Tibial artery (tissue), 4 donors: ENCODE data around the gene ULK4.

Experiments
- DNase-seq, 2 donors: peaks; one replicate each; pipeline ENCODE4 v3.0.0-alpha.2; 2019
- H3K27ac ChIP-seq, 2 donors: fragments of 200-600 bp; sonication (generic) in 1 of 2; 1 replicate in 1 of 2; 2 replicates in 1 of 2; pipeline ENCODE4 v1.5.1; 2018 to 2019; ENCODE audit warnings: mild to moderate bottlenecking in 1 of 2
- H3K27me3 ChIP-seq, 2 donors: fragments of 200-600 bp; sonication (generic) in 1 of 2; one replicate each; pipeline versions ENCODE4 v1.5.1 to v1.6.0; 2016 to 2019
- H3K36me3 ChIP-seq, 3 donors: fragments of 200-600 bp; sonication (generic) in 2 of 3; one replicate each; pipeline ENCODE4 v1.5.1; 2016 to 2019; ENCODE audit warnings: mild to moderate bottlenecking in 2 of 3
- H3K4me1 ChIP-seq, 4 donors: fragments of 200-600 bp; sonication (generic) in 2 of 4; 1 replicate in 3 of 4; 2 replicates in 1 of 4; pipeline ENCODE4 v1.5.1; 2016 to 2019
- H3K4me3 ChIP-seq, 2 donors: fragments of 200-600 bp; sonication (generic) in 1 of 2; 1 replicate in 1 of 2; 2 replicates in 1 of 2; pipeline ENCODE4 v1.5.1; 2018 to 2019; ENCODE audit warnings: mild to moderate bottlenecking in 2 of 2
- H3K9me3 ChIP-seq, 3 donors: fragments of 200-600 bp; sonication (generic) in 1 of 3; one replicate each; pipeline ENCODE4 v1.5.1; 2016 to 2019
- intact Hi-C: fragments of 100-400 bp; cut with DNase I; formaldehyde crosslinking; loops from one replicate; pipeline ENCODE4 v1.15.0; 2023; ENCODE audit warnings: low total_unique reads
- TF ChIP-seq, protein P1 (sequence below), 2 experiments: fragments of 200-600 bp in 1 of 2; fragments of 450-650 bp in 1 of 2; IDR thresholded peaks; one replicate each; pipeline ENCODE4 v1.5.1; 2017 to 2019; ENCODE audit warnings: antibody characterized with exemption in 2 of 2, mild to moderate bottlenecking in 1 of 2, moderate library complexity in 1 of 2

Gene ULK4

DNA sequence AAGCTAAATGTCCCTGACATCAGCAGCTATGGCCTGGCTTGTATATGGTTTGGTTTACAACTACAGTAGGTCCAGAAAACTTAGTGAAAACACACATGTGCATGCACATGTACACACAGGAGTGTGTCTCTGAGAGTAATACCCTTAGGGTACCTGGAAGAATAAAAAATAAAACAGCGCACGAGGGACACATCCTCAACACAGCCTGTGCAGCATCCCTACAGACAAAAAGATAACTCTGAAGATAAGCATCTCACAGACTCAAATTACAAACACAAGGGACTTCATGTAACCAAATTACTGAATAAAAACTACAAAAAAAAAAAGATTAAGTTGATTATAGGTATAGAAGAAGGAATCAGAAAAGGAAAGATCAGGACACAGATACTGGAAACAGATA lies 653.8 kb downstream of the ULK4 start:
- intact Hi-C loops, result no loop called here
- Histone ChIP-seq H3K9me3 (no peaks in the 10 kb centered on the region), H3K36me3 (no peaks in the 10 kb centered on the region), H3K4me3 (no peak overlapping the region), H3K4me1 (peaks cover 0 to 7% (median 0%) of the 10 kb centered on the region in 4 donors), H3K27ac (no peak overlapping the region), H3K27me3 (no peaks in the 10 kb centered on the region)
- no peak for DNase-seq
- TF ChIP-seq, protein P1, sequence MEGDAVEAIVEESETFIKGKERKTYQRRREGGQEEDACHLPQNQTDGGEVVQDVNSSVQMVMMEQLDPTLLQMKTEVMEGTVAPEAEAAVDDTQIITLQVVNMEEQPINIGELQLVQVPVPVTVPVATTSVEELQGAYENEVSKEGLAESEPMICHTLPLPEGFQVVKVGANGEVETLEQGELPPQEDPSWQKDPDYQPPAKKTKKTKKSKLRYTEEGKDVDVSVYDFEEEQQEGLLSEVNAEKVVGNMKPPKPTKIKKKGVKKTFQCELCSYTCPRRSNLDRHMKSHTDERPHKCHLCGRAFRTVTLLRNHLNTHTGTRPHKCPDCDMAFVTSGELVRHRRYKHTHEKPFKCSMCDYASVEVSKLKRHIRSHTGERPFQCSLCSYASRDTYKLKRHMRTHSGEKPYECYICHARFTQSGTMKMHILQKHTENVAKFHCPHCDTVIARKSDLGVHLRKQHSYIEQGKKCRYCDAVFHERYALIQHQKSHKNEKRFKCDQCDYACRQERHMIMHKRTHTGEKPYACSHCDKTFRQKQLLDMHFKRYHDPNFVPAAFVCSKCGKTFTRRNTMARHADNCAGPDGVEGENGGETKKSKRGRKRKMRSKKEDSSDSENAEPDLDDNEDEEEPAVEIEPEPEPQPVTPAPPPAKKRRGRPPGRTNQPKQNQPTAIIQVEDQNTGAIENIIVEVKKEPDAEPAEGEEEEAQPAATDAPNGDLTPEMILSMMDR (IDR thresholded peaks at IDR 0.05), result no peak

DNA sequence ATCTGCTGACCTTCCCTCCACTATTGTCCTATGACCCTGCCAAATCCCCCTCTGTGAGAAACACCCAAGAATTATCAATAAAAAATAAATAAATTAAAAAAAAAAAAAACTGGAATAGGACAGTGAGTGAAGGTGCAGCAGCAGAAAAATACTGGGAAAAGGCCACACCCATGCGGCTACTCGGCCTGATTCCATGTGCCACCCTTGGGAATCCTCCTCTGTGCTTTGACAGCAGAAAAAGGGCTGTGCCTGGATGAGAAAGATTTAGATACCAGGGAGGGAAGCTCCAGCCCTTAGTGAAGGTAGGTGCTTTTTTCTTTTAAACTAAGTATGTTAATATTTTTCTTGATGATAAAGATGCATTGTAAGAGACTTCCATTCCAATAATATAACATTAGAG lies 654.8 kb downstream of the ULK4 start:
- H3K9me3 ChIP-seq, result no peaks in the 10 kb centered on the region
- no peak overlapping the region for H3K4me3 ChIP-seq
- DNase-seq, result no peak
- peaks cover 0 to 7% (median 0%) of the 10 kb centered on the region in 4 donors for H3K4me1 ChIP-seq
- H3K36me3 ChIP-seq, result no peaks in the 10 kb centered on the region
- H3K27ac ChIP-seq, result no peak overlapping the region
- H3K27me3 ChIP-seq, result no peaks in the 10 kb centered on the region
- TF ChIP-seq, protein P1 (IDR thresholded peaks at IDR 0.05), result no peak
- intact Hi-C loops, result no loop called here

DNA sequence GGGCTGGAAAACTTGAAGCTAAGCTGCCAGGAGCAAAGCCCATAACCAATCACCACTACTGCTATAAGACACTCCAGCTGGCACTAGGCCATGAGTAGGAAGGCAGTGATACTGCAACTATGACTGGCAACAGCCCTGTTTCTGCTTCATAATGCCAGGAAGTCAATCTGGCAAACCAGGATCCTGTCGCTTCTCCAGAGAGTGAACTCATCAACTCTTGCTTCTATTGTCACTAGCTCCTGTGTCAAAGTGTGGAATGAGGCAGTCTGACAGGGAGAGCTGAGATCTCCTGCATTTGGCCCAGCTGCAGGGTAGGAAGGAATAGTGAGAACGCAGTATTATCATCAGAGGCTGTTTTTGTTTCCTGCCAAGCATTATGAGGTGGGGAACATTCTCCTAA lies 657.3 kb downstream of the ULK4 start:
- H3K4me3 ChIP-seq, result no peak overlapping the region
- no peaks in the 10 kb centered on the region for H3K9me3 ChIP-seq
- DNase-seq, result no peak
- intact Hi-C loops, result no loop called here
- H3K4me1 ChIP-seq, result peaks cover 0 to 7% (median 0%) of the 10 kb centered on the region in 4 donors
- H3K36me3 ChIP-seq, result no peaks in the 10 kb centered on the region
- TF ChIP-seq, protein P1 (IDR thresholded peaks at IDR 0.05), result no peak
- no peak overlapping the region for H3K27ac ChIP-seq
- no peaks in the 10 kb centered on the region for H3K27me3 ChIP-seq

DNA sequence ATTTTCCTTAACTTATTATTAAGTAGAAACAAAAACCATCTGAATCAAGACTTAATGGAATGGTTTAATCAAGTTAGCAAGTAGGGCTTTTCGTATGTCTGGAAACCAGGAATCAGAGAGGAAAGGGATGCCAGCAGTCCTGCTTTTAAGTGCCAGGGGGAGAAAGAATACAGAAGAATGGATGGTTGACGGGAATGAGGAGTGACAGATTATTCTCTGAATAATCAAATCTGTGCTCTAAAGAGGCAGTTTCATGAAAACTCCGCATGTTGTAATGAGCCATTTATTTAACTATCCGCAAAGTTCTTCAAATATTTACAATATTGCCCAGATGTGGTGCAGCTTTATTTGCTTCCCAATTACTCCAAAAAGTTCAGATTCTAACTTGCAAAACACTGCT lies 659.6 kb downstream of the ULK4 start:
- Histone ChIP-seq H3K27me3 (no peaks in the 10 kb centered on the region), H3K4me1 (peaks cover 0 to 7% (median 0%) of the 10 kb centered on the region in 4 donors), H3K9me3 (no peaks in the 10 kb centered on the region), H3K27ac (no peak overlapping the region), H3K36me3 (no peaks in the 10 kb centered on the region), H3K4me3 (no peak overlapping the region)
- TF ChIP-seq, protein P1 (IDR thresholded peaks at IDR 0.05), result no peak
- intact Hi-C loops, result no loop called here
- no peak for DNase-seq

DNA sequence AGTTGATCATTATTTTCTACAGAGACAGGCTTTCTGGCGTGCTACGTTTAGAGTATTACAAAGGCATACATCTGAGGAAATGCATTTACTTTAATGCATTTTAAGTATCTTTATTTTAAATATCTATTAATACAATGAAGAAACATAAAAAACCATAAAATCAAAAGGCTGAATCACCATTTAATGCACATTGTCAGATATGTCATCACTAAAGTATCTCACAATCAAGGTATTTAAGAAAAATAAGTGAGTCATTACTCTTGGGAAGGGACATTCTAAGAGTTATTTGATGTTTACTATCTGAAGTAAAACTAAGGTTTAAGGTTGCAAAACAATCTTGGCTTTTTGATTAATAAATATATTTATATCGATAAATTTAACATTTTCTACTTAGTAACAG lies 660.4 kb downstream of the ULK4 start:
- H3K36me3 ChIP-seq, result no peaks in the 10 kb centered on the region
- intact Hi-C loops, result no loop called here
- TF ChIP-seq, protein P1 (IDR thresholded peaks at IDR 0.05), result no peak
- no peaks in the 10 kb centered on the region for H3K27me3 ChIP-seq
- H3K27ac ChIP-seq, result no peak overlapping the region
- no peaks in the 10 kb centered on the region for H3K9me3 ChIP-seq
- DNase-seq, result no peak
- no peak overlapping the region for H3K4me3 ChIP-seq
- peaks cover 0 to 7% (median 0%) of the 10 kb centered on the region in 4 donors for H3K4me1 ChIP-seq

DNA sequence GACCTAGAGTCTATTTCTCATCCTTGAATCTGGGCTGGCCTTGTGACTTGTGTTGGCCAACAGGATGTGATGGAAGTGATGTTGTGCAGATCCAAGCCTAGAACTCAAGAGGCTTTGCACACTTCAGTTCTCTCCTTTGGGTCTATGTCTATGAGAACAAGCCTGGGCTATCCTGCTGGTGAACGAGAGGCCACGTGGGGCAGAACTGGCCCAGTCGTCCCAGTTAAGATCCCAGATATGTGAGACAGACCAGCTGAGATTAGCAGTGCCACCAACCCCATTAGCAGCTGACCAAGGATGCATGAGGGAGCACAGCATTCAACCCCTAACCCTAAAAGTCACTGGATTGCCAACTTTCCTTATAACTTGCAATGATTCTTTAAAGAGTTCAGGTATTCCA lies 662.9 kb downstream of the ULK4 start:
- TF ChIP-seq, protein P1 (IDR thresholded peaks at IDR 0.05), result no peak
- H3K9me3 ChIP-seq, result no peaks in the 10 kb centered on the region
- no peaks in the 10 kb centered on the region for H3K27me3 ChIP-seq
- no peak overlapping the region for H3K27ac ChIP-seq
- no peak for DNase-seq
- intact Hi-C loops, result no loop called here
- H3K4me3 ChIP-seq, result no peak overlapping the region
- H3K4me1 ChIP-seq, result no peaks in the 10 kb centered on the region
- no peaks in the 10 kb centered on the region for H3K36me3 ChIP-seq
